ENCODE data around the gene SKI.
"Not testable (repeated sequence)": the region's sequence is repeated elsewhere in the genome, so short reads cannot be mapped to it uniquely, and the experiment has no call there.

The SKI gene

GRCh38 chr1:2240270-2241156 lies 12.4 kb downstream of the SKI start:
- H3K9me3 ChIP-seq (ENCODE audit: low read depth, low read length) = no peaks in the 10 kb centered on the region
- no peak overlapping the region for H3K4me3 ChIP-seq
- DNase-seq (ENCODE audit: low read depth, low spot score) = no peak
- no peaks in the 10 kb centered on the region; the same call in 1 of the 2 replicates for H3K36me3 ChIP-seq (ENCODE audit: insufficient read depth, low read length)
- peak overlapping the region; percentile 74 for H3K27ac ChIP-seq
- peak overlapping the region; percentile 45 for H3K9ac ChIP-seq (ENCODE audit: insufficient read length)
- no peak for TF ChIP-seq POLR2AphosphoS5 (IDR thresholded peaks at IDR 0.05; ENCODE audit: borderline replicate concordance, low read depth, low read length)
- TF ChIP-seq FOXP2 (optimal IDR thresholded peaks at IDR 0.05; ENCODE audit: control extremely low read depth, extremely low read length, insufficient read depth) = no peak
- TF ChIP-seq EZH2 (IDR thresholded peaks at IDR 0.05) = no peak

- Histone ChIP-seq H3K36me3 (ENCODE audit: insufficient read depth, low read length) (no peaks in the 10 kb centered on the region; the same call in 1 of the 2 replicates), H3K9me3 (ENCODE audit: low read depth, low read length) (no peaks in the 10 kb centered on the region), H3K4me3 (no peak overlapping the region), H3K27ac (no peak overlapping the region), H3K9ac (ENCODE audit: insufficient read length) (no peak overlapping the region)
- no peak for TF ChIP-seq EZH2 (IDR thresholded peaks at IDR 0.05)
- no peak for TF ChIP-seq POLR2AphosphoS5 (IDR thresholded peaks at IDR 0.05; ENCODE audit: borderline replicate concordance, low read depth, low read length)
- no peak for TF ChIP-seq FOXP2 (optimal IDR thresholded peaks at IDR 0.05; ENCODE audit: control extremely low read depth, extremely low read length, insufficient read depth)
- no peak for DNase-seq (ENCODE audit: low read depth, low spot score)
Measured at GRCh38 chr1:2241820-2242219, 13.7 kb downstream of the SKI start.

- Histone ChIP-seq H3K36me3 (ENCODE audit: insufficient read depth, low read length) (no peaks in the 10 kb centered on the region; the same call in 1 of the 2 replicates), H3K9ac (ENCODE audit: insufficient read length) (no peak overlapping the region), H3K27ac (no peak overlapping the region), H3K4me3 (no peak overlapping the region), H3K9me3 (ENCODE audit: low read depth, low read length) (no peaks in the 10 kb centered on the region)
- DNase-seq (ENCODE audit: low read depth, low spot score) = no peak
- no peak for TF ChIP-seq EZH2 (IDR thresholded peaks at IDR 0.05)
- no peak for TF ChIP-seq POLR2AphosphoS5 (IDR thresholded peaks at IDR 0.05; ENCODE audit: borderline replicate concordance, low read depth, low read length)
- no peak for TF ChIP-seq FOXP2 (optimal IDR thresholded peaks at IDR 0.05; ENCODE audit: control extremely low read depth, extremely low read length, insufficient read depth)
Measured at GRCh38 chr1:2242814-2243725, 15.0 kb downstream of the SKI start.

GRCh38 chr1:2247045-2247394 lies 18.9 kb downstream of the SKI start:
- DNase-seq (ENCODE audit: low read depth, low spot score); H3K9ac ChIP-seq (ENCODE audit: insufficient read length); H3K27ac ChIP-seq: not testable (repeated sequence)

GRCh38 chr1:2247760-2248126 lies 19.6 kb downstream of the SKI start:
- Histone ChIP-seq H3K4me3 (no peak overlapping the region), H3K9ac (ENCODE audit: insufficient read length) (no peak overlapping the region), H3K9me3 (ENCODE audit: low read depth, low read length) (no peaks in the 10 kb centered on the region), H3K36me3 (ENCODE audit: insufficient read depth, low read length) (no peaks in the 10 kb centered on the region; the same call in 1 of the 2 replicates), H3K27ac (no peak overlapping the region)
- no peak for TF ChIP-seq POLR2AphosphoS5 (IDR thresholded peaks at IDR 0.05; ENCODE audit: borderline replicate concordance, low read depth, low read length)
- no peak for TF ChIP-seq EZH2 (IDR thresholded peaks at IDR 0.05)
- no peak for TF ChIP-seq FOXP2 (optimal IDR thresholded peaks at IDR 0.05; ENCODE audit: control extremely low read depth, extremely low read length, insufficient read depth)
- DNase-seq (ENCODE audit: low read depth, low spot score) = no peak

More at GRCh38 chr1:2247045-2247394, 18.9 kb downstream of the SKI start:
- H3K36me3 ChIP-seq (ENCODE audit: insufficient read depth, low read length); H3K4me3 ChIP-seq; H3K9me3 ChIP-seq (ENCODE audit: low read depth, low read length): not testable (repeated sequence)

GRCh38 chr1:2248127-2248826 lies 20.2 kb downstream of the SKI start:
- DNase-seq (ENCODE audit: low read depth, low spot score) = no peak
- no peak for TF ChIP-seq POLR2AphosphoS5 (IDR thresholded peaks at IDR 0.05; ENCODE audit: borderline replicate concordance, low read depth, low read length)
- TF ChIP-seq EZH2 (IDR thresholded peaks at IDR 0.05) = no peak
- no peak for TF ChIP-seq FOXP2 (optimal IDR thresholded peaks at IDR 0.05; ENCODE audit: control extremely low read depth, extremely low read length, insufficient read depth)
- Histone ChIP-seq H3K9ac (ENCODE audit: insufficient read length) (no peak overlapping the region), H3K27ac (no peak overlapping the region), H3K36me3 (ENCODE audit: insufficient read depth, low read length) (peaks cover 3% of the 10 kb centered on the region; the same call in 1 of the 2 replicates), H3K9me3 (ENCODE audit: low read depth, low read length) (no peaks in the 10 kb centered on the region), H3K4me3 (no peak overlapping the region)

GRCh38 chr1:2248854-2249558 lies 20.9 kb downstream of the SKI start:
- H3K9ac ChIP-seq (ENCODE audit: insufficient read length) = no peak overlapping the region
- no peak overlapping the region for H3K27ac ChIP-seq
- no peaks in the 10 kb centered on the region for H3K9me3 ChIP-seq (ENCODE audit: low read depth, low read length)
- H3K4me3 ChIP-seq = no peak overlapping the region
- H3K36me3 ChIP-seq (ENCODE audit: insufficient read depth, low read length) = peaks cover 7% of the 10 kb centered on the region; the same call in 1 of the 2 replicates
- no peak for DNase-seq (ENCODE audit: low read depth, low spot score)
- no peak for TF ChIP-seq POLR2AphosphoS5 (IDR thresholded peaks at IDR 0.05; ENCODE audit: borderline replicate concordance, low read depth, low read length)
- no peak for TF ChIP-seq EZH2 (IDR thresholded peaks at IDR 0.05)
- TF ChIP-seq FOXP2 (optimal IDR thresholded peaks at IDR 0.05; ENCODE audit: control extremely low read depth, extremely low read length, insufficient read depth) = no peak

Measured in SK-N-MC (cell line).